NCI-H1436 (cell line): ENCODE results near the gene CDPF1.
A peak's percentile ranks its signal among the peaks of the same experiment; 100 is the strongest.

Experiments used
- DNase-seq: peaks from one replicate; lab custom pipeline; 2025; lab: John Stamatoyannopoulos, UW

The CDPF1 gene, protein sequence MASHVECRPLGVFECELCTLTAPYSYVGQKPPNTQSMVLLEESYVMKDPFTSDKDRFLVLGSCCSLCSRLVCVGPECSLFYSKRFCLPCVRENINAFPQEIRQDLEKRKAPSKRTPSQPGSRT

DNA sequence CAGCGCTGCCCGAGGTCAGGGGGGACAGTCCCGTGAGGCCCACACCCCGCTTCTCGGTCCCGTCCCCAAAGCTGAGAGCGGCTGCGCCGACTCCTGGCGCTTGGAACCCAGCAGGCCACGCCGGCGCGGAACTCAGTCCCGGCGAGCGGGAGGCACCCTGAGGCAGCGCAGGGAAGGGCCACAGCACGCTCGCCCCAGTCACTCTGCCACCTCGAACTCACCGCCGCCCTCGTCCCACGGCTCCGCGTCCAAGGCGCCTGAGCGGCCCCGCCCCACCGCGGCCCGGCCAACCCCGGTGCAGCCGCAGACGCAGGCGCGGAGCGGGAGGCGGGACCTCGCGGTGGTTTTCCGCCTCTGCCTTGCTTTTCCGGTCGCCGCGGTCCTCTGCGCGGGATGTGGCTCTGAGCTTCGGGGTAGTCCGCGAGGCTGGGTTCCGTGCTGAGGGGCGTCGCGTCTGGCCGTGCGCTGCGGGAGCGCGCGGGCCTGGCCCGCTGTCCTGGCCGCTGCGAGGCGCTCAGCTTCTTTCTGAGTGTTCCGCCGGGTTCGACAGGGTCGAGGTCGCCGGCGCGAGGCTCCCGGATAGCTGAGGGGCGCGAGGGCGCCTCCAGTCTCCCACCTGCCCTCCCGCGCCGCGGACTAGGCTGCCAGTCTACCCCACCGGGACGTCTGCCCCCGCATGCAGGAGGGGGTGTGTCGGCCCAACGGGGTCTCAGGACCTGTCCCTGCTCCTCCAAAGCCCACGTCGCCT lies at the start of gene CDPF1:
Gene CDPF1 (minus strand): TSS at position 259 of the 748 bp plus-strand sequence. CDS start 2,009 bp downstream, outside the sequence.
- DNase-seq = peak; percentile 80

DNA sequence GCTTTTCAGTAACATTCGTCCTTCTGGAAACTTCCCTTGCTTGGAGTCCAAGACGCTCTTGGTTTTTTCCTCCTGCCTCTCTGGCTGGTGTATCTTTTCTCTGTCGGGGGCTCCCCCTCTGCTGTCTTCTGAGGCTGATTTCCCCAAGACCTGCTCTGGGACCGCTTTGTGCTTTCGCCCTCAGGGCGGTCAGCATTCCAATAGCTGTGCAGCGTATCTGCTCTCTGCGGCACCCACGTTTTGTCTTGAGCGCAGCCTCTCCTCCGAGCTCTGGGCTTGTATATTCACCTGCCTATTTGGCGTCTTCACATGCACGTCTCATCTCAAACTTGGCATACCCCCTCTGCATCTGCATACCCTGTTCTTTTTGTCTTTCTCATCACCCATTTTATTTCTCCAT lies 49.0 kb upstream of the CDPF1 start:
- no peak for DNase-seq

DNA sequence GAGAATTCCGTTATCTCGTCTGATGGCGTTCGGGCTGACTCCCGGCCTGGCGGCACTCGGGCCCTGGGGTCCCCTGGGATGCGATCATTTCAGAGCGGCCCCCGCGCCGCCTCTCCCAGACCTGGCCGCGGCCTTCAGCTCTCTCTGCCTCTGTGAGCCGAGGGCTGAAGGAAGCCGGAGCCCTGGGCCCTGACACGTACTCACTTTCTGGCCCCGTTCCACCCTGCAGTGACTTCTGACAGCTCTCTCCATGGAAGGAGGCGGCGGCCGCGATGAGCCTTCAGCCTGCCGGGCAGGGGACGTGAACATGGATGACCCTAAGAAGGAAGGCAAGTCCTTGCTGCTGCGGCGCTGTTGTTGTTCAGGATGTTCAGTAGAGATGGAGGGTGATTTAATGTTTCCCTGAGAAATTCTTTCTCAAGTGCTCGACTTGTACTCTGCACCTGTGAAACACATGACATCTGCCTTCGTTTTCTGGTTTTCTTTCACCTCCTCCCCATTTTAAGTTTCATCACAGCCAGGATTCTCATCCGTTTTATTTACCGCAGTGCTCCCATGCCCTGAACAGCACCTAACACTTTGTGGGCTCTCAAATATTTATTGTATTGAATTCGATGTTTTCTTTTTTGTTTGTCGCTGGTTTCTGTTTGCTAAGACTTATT lies 47.2 kb upstream of the CDPF1 start:
- DNase-seq = no peak

DNA sequence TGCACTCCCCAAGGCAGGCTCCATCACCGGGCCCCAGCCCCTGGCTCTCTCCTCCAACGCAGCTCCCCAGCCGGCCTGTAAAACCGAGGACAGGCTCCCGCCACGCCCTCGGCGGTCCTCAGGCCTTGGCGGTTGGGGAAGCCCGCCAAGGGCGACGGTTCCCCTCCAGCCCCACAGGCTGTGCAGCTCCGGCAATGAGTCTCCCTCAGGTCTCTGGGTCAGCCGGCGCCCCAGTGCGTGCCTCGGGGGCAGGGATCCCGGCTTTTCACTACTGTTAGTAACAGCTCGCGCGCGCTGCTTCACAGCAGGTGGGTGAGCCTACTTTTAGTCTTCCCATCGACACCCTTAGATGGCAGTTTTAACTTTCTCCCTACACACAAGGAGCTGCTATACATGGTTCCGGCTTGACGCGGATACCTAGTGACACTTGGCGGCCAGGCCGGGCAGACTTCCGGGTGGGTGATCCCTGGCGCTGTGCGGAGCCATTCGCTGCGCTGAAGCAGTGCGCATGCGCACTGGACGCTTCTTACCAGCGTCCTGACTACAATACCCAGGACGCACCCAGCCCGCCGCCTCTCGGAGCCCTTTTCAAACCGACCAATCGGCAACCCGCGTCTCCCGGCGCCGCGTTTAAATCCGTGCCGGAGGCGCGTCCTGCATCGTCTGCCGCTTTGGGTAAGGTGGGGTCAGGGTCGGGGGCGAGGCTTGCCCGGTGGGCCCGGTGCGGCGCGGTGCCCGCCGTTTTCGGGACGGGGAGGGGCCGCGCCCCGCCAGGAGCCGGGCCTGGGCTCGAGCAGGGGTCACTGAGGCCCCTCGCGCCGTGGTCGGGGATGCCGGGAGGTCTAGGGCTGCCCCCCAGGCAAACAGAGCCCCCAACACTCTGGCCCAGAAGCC lies 46.4 kb upstream of the CDPF1 start, which contains the start of gene GTSE1:
Gene GTSE1 (plus strand): TSS at position 614 of the 894 bp plus-strand sequence. CDS start 531 bp downstream, outside the sequence.
- DNase-seq = peak; percentile 96

DNA sequence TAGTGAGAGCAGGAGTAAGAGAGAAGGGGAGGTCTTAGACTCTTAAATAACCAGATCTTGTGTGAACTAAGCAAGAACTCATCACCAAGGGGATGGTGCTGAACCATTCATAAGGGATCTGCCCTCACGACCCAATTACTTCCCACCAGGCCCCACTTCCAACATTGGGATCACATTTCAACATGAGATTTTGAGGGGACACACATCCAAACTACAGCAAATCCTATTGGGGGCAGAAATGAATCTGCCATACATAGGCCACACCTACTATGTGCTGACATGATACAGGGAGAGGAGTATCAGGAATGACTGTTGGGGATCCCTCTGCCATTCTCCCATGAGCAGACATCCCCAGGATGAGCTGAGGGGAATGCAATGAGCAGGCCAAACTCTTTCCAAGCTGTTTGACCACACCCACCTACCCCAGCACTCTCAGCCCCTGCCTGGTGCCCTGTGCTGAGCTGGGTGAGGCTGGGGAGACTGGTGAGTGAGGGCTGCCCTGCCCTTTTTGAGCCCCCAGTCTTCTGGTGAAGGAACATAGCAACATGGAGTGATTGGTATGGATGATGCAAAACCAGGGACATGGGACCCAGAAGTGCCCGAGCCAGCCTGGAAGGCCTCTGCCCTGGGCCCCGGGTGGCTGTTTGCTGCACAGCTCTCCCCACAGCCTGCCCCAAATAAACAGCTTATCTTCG lies 45.3 kb upstream of the CDPF1 start:
- DNase-seq = no peak

DNA sequence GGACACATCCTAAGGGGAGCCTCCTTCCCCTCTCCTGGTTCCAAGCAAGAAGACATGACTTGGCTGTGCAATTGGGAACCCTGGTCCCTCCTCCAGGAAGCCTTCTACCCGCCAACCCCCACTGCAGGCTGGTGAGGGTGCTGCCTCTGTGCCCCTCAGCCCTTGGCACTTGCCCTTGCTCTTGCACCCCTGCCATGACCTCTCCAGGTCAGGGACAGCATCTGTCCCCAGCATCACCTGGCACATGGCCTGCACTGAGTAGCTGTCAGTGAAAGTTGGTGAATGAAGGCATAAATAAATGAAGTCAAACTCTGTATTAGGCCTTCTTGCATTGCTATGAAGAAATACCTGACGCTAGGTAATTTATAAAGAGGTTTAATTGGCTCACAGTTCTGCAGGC lies 44.7 kb upstream of the CDPF1 start:
- DNase-seq = no peak

DNA sequence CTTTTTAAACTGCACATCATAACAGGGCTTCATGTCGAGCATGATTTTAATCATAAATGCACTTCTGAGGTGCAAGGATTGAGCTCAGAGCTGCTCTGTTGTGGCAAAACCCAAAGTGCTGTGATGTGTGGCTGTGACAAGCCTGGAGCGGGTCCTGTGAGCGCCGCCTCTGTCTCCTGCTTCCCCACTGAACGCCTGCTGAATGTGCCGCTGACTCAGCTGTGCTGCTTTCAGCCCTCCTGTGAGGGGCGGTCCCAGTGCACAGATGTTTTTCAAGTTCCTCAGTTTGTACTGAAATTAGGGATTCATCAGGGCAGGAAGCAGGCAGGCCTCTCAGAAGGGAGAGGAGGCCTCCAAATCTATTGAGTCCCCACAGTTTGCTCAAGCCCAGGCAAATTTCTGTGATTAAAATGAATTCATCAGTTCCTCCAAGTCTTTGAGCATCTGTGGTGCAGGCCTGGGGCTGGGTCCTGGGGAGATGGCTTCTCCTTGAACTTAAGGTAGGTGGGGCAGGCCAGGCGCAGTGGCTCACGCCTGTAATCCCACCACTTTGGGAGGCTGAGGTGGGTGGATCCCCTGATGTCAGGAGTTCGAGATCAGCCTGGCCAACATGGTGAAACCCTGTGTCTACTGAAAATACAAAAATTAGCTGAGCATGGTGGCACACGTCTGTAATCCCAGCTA lies 43.6 kb upstream of the CDPF1 start:
- no peak for DNase-seq

DNA sequence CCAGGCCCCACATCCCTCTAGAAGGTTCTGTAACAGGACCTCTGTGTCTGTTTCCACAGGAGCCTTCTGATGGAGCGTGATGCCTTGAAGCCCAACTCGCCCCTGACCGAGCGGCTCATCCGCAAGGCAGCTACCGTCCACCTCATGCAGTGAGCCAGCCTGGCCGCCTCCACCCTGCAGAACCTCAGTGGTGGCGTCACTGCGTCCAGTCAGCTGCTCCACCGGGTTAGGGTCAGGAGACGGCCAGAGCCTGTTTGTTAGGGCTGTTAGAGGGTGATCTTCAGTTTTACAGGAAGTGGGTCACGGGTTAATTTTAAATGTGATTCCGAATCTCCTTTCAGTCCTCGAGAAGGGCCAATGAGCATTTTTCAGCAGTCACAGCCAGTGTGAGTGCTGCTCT lies 42.6 kb upstream of the CDPF1 start:
- no peak for DNase-seq

DNA sequence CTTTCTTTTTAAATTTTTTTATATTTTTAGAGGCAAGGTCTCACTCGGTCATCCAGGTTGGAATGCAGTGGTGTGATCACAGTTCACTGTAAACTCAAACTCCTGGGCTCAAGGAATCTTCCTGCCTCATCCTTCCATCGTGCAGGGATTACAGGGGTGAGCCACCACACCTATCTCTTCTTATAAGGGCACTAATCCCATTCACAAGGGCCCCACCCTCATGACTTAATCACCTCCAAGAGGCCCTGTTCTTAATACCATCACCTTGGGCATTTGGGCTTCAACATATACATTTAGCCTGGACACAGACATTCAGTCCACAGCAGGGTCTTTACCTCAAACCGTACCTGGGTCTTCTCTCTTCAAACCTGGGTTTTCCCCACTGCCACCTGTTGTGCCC lies 42.1 kb upstream of the CDPF1 start:
- DNase-seq = no peak

DNA sequence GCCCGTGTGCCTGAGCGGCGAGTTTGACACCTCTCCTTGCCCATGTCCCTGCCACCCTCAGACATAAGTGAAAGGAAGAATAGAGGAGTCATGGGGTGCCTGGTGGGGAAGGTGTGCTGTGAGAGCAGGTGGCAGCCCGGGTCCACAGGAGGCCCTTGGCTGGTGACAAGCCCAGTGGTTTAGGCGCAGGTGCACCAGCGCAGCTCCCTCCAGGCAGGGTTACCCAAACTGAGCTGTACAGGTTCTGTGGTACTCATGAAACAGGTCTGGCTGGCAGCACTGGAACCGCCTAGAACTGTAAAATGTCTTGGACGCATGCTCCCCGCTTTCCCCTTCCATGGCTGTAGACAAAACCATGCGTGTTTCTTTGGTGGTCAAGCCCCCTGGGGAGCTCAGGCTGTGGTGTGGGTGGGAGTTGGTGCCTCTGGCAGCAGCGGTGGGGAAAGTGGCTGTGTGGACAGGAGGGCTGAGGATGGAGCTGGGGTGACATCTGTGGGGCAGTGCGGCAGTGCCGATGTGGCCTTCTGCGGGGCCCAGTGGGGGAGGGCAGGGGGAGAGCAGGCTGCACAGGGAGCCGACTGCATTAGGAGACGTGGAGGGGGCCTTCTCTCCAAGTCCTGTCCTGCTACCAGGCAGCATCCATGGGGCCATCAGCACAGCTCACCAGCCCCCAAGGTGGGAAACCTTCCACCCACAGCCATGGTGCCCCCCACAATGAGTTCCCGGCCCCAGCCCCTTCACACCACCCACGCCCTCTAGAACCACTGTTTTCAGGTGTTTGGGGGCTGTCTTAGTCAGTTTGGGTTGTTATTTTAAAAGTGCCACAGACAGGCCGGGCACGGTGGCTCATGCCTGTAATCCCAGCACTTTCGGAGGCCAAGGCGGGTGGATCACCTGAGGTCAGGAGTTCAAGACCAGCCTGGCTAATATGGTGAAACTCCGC lies 41.0 kb upstream of the CDPF1 start:
- DNase-seq = no peak

DNA sequence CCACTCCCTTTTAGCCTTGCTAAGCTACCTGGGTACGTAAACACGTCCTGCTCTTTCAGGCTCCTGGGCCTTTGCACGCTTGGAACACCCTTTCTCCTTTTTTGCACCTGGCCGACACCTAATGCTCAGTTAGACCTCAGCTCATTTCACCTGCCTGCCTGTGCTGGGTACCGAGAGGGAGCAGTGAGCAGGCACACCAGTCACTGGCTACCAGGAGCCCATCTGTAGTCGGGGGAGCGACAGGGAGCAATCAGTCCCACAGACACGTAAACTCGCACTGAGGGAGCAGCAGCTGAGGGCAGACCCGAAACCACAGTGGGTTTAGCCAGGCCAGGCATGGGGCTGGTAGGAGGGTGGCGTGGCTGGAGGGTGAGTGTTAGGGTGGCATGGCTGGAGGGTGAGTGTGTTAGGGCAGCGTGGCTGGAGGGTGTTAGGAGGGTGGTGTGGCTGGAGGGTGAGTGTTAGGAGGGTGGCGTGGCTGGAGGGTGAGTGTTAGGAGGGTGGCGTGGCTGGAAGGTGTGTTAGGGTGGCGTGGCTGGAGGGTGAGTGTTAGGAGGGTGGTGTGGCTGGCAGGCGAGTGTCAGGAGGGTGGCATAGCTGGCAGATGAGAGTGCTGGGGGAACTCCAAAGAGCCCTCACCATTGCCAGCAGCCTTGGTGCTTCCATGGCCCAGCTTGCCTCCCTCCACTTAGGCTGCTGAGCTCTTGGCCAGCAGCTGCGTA lies 40.2 kb upstream of the CDPF1 start:
- no peak for DNase-seq

DNA sequence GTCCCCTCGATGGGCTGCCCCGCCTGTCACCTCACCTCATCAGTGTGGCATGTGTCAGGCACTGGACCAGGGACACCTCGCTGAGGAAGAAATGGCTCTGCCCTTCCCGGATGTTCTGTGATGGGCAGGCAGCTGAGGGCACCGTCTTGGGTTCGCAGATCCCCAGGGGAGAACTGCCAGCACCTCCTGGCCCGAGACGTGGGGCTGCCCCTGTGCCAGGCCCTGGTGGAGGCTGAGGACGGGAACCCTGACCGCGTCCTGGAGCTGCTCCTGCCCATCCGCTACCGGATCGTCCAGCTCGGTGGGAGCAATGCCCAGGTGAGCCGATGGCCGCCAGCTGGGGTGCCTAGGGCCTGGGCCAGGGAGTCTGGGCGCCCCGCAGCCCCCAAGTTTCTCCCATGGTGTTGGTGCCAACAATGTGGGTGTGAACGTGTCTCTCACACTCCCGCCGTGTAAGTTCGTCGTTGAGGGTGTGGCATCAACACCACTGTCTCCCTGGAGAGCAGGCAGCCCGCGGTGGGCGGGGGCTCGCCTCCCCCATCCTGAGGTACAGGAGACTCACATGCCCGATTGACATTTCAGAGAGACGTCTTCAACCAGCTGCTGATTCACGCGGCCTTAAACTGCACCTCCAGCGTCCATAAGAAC lies 39.3 kb upstream of the CDPF1 start:
- no peak for DNase-seq

DNA sequence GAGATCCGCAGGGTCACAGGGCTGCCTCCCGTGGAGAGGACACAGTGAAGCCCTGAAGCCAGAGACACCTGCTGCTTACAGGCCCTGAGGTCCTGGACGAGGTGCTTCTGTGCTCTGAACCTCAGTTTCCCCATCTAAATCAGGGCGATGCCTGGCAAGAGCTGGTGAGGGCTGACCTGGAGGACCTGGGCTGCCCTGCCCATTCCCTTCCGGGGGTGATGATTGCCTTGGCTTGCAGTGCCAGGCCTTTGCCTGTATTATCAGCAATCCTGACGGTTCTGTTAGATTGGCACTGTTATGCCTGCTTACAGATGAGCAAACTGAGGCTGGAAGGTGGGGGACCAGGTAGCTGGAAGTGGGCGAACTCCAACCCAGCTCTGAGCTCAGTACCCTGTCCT lies 38.8 kb upstream of the CDPF1 start:
- no peak for DNase-seq

DNA sequence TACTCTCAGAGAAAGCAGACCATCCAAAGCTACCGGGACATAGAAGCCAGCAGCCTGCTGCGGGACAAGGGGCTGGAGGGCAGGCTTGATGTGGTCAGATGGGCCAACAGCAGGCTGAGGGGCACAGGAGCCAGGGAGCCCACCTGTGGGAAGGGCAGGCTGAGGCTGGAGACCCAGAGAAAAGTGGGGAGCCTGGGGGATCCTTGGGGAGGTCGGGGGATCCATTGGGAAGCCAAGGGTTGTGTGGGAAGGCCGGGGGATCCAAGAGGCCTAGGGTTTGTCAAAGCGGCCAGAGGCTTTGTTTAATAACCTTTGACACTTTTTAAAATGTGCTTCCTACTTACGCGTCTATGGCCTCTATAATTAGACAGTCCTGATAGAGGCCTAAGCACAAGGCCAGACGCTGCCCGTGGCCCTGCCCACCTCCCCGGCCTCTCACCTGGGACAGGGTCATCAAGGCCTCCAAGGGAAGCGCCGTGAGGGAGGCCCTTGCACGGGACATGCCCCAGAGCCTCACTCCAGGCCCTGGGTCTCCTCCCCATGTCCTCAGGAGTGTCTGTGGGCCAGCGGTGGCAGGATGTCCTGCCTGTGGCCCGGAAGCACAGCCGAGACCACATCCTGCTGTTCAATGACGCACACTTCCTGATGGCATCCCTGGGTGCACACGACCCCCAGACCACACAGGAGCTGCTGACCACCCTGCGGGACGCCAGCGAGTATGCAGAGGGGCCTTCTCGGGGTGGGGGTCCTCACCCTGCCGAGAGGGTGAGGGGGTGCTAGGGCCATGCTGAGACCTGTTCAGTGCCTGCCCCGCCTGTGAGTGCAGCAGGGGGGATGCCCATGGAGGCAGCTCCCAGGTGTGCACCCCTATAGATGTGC lies 38.0 kb upstream of the CDPF1 start:
- DNase-seq = no peak

DNA sequence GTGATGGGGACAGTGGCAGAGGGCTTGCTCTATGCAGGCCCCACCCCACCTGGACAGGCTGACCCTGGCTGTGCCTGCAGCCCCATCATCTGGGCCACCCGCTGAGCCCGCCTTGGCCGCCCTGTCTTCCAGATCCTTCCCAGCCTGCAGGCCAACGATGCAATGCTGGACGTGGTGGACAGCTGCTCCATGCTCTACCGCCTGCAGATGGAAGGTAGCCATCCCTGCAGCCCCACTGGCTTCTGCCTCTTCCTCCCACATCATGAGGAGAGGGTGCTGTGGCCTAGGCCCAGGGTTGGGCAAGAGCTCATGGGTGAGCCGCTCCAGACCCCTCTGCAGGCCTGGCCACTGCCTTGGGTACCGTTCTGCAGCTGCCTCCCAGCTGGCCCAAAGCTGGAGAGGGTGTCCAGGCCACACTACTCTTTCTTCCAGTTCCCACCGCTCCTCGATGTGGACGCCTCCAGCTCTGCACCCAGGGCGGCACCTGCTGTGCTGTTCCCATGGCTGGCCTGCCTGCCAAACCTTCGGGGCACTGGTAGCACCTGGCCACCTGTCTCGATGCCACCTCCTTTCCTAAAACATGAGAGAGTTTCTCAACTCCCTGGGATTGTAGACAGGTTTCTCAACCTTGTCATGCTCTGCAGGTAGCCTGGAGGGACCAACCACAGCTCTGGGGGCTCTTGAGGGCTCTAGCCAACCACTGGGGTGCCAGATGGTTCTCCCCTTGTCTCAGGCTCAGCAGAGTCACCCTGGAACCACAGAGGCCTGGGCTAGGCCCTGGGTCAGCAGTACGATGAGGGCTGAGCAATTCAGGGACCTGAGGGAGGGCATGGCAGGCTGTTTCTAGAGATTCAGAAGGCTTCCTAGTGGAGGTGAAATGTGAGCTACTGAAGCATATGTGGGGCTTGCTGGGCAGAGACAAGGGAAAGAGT lies 37.1 kb upstream of the CDPF1 start:
- no peak for DNase-seq

DNA sequence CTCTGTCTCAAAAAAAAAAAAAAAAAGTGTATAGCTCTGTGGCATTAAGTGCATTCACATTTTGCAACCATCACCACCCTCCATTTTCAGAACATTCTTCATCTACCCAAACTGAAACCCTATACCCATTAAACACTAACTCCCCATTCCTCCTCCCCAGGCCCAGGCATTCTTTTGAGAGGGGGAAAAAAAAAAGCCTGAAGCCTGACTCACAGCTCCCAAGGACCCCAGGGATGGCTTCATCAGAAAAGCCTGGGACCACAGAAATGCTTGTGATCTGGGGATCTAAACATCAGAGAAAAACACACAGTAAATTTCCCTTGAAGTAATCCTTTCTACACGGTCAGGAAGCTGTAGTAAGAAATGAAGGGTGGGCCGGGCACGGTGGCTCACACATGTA lies 35.9 kb upstream of the CDPF1 start:
- no peak for DNase-seq
